Liver (tissue), 3 donors: ENCODE results near the gene NPL.

Experiments
- ATF3 ChIP-seq: IDR thresholded peaks from 2 replicates; pipeline ENCODE4 v1.6.1; 2016; ENCODE audit warnings: antibody characterized with exemption
- CTCF ChIP-seq: fragments of 150-350 bp; IDR thresholded peaks from 2 replicates; pipeline ENCODE4 v1.5.1; 2017; ENCODE audit warnings: improper control_type of control experiment, low read depth, low read length; ENCODE audit not compliant: missing input control
- EGR1 ChIP-seq, 2 donors: IDR thresholded peaks; 2 replicates each; pipeline ENCODE4 v1.6.1; 2016 to 2018; ENCODE audit warnings: antibody characterized with exemption in 2 of 2, low read depth in 2 of 2
- GABPA ChIP-seq, 2 donors: IDR thresholded peaks in 1 of 2; conservative IDR thresholded peaks in 1 of 2; 2 replicates each; pipeline ENCODE4 v1.6.1; 2016; ENCODE audit warnings: antibody characterized with exemption in 2 of 2, mild to moderate bottlenecking in 1 of 2, moderate library complexity in 1 of 2
- JUND ChIP-seq, 2 donors: IDR thresholded peaks; 2 replicates each; pipeline ENCODE4 v1.6.1; 2016; ENCODE audit warnings: antibody characterized with exemption in 2 of 2
- MAX ChIP-seq: IDR thresholded peaks from 2 replicates; pipeline ENCODE4 v1.6.1; 2016; ENCODE audit warnings: antibody characterized with exemption
- NR2F2 ChIP-seq: IDR thresholded peaks from 2 replicates; pipeline ENCODE4 v1.6.1; 2016; ENCODE audit warnings: antibody characterized with exemption
- RAD21 ChIP-seq, 2 donors: IDR thresholded peaks; 2 replicates each; pipeline ENCODE4 v1.6.1; 2016; ENCODE audit warnings: antibody characterized with exemption in 2 of 2, mild to moderate bottlenecking in 2 of 2
- REST ChIP-seq: IDR thresholded peaks from 2 replicates; pipeline ENCODE4 v1.6.1; 2016; ENCODE audit warnings: antibody characterized with exemption, mild to moderate bottlenecking
- RXRA ChIP-seq, 2 donors: IDR thresholded peaks; 2 replicates each; pipeline ENCODE4 v1.6.1; 2017 to 2018; ENCODE audit warnings: antibody characterized with exemption in 2 of 2, mild to moderate bottlenecking in 1 of 2
- TAF1 ChIP-seq: conservative IDR thresholded peaks from 2 replicates; pipeline ENCODE4 v1.6.1; 2016; ENCODE audit warnings: antibody characterized with exemption, mild to moderate bottlenecking
- YY1 ChIP-seq: IDR thresholded peaks from 2 replicates; pipeline ENCODE4 v1.6.1; 2016; ENCODE audit warnings: antibody characterized with exemption, mild to moderate bottlenecking
- donor health status: healthy.
- donor health status: healthy.

- TF ChIP-seq MAX (no peak), CTCF (no peak), TAF1 (no peak), YY1 (no peak), JUND (IDR thresholded peaks at IDR 0.05) (no peak), RAD21 (IDR thresholded peaks at IDR 0.05) (no peak), ATF3 (no peak), GABPA (IDR thresholded peaks at IDR 0.05 in 1 of 2, conservative IDR thresholded peaks at IDR 0.05 in 1 of 2) (no peak), REST (no peak), RXRA (IDR thresholded peaks at IDR 0.05) (no peak), NR2F2 (no peak), EGR1 (IDR thresholded peaks at IDR 0.05; ENCODE audit: low read depth in 2 of 2) (no peak)
Measured at GRCh38 chr1:182875889-182876288, 86.3 kb downstream of the NPL start.
